Chondrocyte (in vitro differentiated cells): ENCODE data around the gene CCNC. TPM values are rescaled to one million over a fixed set of nuclear protein-coding genes. Genes with fewer than 3 reads are reported as not detected.

Experiments
- DNase-seq: peaks from one replicate; pipeline ENCODE4 v3.0.0; 2021; ENCODE audit warnings: mixed read lengths, low spot score
- H3K27ac Mint-ChIP-seq: one replicate; pipeline ENCODE4 v1.8.0; 2021; ENCODE audit warnings: mild to moderate bottlenecking, moderate library complexity, mixed read lengths; ENCODE audit not compliant: unreplicated experiment
- H3K27me3 Mint-ChIP-seq: 2 replicates; pipeline ENCODE4 v1.8.0; 2021; ENCODE audit warnings: low read depth, mixed read lengths
- H3K36me3 Mint-ChIP-seq: 2 replicates; pipeline ENCODE4 v1.8.0; 2021; ENCODE audit warnings: low read depth, mixed read lengths
- H3K4me1 Mint-ChIP-seq: 2 replicates; pipeline ENCODE4 v1.8.0; 2021; ENCODE audit warnings: low read depth, mild to moderate bottlenecking, mixed read lengths
- H3K4me3 Mint-ChIP-seq: one replicate; pipeline ENCODE4 v1.8.0; 2021; ENCODE audit warnings: mild to moderate bottlenecking, moderate library complexity, mixed read lengths; ENCODE audit not compliant: unreplicated experiment
- H3K9me3 Mint-ChIP-seq: 2 replicates; pipeline ENCODE4 v1.8.0; 2021; ENCODE audit warnings: low read depth, mixed read lengths
- long read RNA-seq: library from polyadenylated mRNA; stranded (forward); transcript quantifications from one replicate; pipeline ENCODE4 v2.0.0, GENCODE V29; 2021
- total RNA-seq: library from RNA; stranded (reverse); gene quantifications from 3 replicates; pipeline ENCODE4 v1.2.1, GENCODE V29; 2021
- TF ChIP-seq, protein P1 (sequence below): fragments of 200-600 bp; sonication (generic); IDR thresholded peaks from 2 replicates; pipeline ENCODE4 v1.5.0; 2021; ENCODE audit warnings: antibody characterized with exemption, mild to moderate bottlenecking, moderate library complexity

CCNC gene, protein sequence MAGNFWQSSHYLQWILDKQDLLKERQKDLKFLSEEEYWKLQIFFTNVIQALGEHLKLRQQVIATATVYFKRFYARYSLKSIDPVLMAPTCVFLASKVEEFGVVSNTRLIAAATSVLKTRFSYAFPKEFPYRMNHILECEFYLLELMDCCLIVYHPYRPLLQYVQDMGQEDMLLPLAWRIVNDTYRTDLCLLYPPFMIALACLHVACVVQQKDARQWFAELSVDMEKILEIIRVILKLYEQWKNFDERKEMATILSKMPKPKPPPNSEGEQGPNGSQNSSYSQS
- 35.0 to 45.0 TPM (median 35.5 TPM) in 3 replicates for total RNA-seq
- long read RNA-seq, transcript CCNC-210 (12 exons, 2,473 nt) = major isoform, 44 of 57 reads
- long read RNA-seq, partial matches to known transcripts = 2 of 57 reads
- long read RNA-seq, other reads (novel, unspliced or antisense) = 6 of 57 reads

GRCh38 chr6:99568103-99568933, at the start of gene CCNC:
CCNC (minus strand) TSS chr6:99568660; CDS start chr6:99568527, 133 bp downstream.
- peak within 1 kb of the TSS; percentile 98 for H3K4me3 Mint-ChIP-seq
- peaks cover 2% of the 10 kb centered on the region for H3K9me3 Mint-ChIP-seq
- TF ChIP-seq, protein P1, sequence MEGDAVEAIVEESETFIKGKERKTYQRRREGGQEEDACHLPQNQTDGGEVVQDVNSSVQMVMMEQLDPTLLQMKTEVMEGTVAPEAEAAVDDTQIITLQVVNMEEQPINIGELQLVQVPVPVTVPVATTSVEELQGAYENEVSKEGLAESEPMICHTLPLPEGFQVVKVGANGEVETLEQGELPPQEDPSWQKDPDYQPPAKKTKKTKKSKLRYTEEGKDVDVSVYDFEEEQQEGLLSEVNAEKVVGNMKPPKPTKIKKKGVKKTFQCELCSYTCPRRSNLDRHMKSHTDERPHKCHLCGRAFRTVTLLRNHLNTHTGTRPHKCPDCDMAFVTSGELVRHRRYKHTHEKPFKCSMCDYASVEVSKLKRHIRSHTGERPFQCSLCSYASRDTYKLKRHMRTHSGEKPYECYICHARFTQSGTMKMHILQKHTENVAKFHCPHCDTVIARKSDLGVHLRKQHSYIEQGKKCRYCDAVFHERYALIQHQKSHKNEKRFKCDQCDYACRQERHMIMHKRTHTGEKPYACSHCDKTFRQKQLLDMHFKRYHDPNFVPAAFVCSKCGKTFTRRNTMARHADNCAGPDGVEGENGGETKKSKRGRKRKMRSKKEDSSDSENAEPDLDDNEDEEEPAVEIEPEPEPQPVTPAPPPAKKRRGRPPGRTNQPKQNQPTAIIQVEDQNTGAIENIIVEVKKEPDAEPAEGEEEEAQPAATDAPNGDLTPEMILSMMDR = peak; percentile 17
- peak; percentile 99 for DNase-seq
- H3K4me1 Mint-ChIP-seq = peaks cover 28% of the 10 kb centered on the region
- H3K27me3 Mint-ChIP-seq = no peaks in the 10 kb centered on the region
- peak within 1 kb of the TSS; percentile 97 for H3K27ac Mint-ChIP-seq
- H3K36me3 Mint-ChIP-seq = peaks cover 5% of the 10 kb centered on the region

GRCh38 chr6:99617131-99617530, 48.7 kb upstream of the CCNC start:
- TF ChIP-seq, protein P1 = no peak
- no peak overlapping the region for H3K4me3 Mint-ChIP-seq
- no peak overlapping the region for H3K27ac Mint-ChIP-seq

GRCh38 chr6:99614430-99615186, 46.1 kb upstream of the CCNC start:
- TF ChIP-seq, protein P1 = peak; percentile 14
- peak; percentile 89 for DNase-seq
- H3K4me1 Mint-ChIP-seq = peaks cover 9% of the 10 kb centered on the region
- no peak overlapping the region for H3K27ac Mint-ChIP-seq
- peaks cover 3% of the 10 kb centered on the region for H3K9me3 Mint-ChIP-seq
- peaks cover 5% of the 10 kb centered on the region for H3K36me3 Mint-ChIP-seq
- peak overlapping the region; percentile 60 for H3K4me3 Mint-ChIP-seq
- H3K27me3 Mint-ChIP-seq = peaks cover 80% of the 10 kb centered on the region

More at GRCh38 chr6:99617131-99617530, 48.7 kb upstream of the CCNC start:
- H3K9me3 Mint-ChIP-seq = peaks cover 3% of the 10 kb centered on the region
- DNase-seq = no peak
- H3K36me3 Mint-ChIP-seq = peaks cover 5% of the 10 kb centered on the region
- peaks cover 78% of the 10 kb centered on the region for H3K27me3 Mint-ChIP-seq
- H3K4me1 Mint-ChIP-seq = peaks cover 9% of the 10 kb centered on the region

DNA sequence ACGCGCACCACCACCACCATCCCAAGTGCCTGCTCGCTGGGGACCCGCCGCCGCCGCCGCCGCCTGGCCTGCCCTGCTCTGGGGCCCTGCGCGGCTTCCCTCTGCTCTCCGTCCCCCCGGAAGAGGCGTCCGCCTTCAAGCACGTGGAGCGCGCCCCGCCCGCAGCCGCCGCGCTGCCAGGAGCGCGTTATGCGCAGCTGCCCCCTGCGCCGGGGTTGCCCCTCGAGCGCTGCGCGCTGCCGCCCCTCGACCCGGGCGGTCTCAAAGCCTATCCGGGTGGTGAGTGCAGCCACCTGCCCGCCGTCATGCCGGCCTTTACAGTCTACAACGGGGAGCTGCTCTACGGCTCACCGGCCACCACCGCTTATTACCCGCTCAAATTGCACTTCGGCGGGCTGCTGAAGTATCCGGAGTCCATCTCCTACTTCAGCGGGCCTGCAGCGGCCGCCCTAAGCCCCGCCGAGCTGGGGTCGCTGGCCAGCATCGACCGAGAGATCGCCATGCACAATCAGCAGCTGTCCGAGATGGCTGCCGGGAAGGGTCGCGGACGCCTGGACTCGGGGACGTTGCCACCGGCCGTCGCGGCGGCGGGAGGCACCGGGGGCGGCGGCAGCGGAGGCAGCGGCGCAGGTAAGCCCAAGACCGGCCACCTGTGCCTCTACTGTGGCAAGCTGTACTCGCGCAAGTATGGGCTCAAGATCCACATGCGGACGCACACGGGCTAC, 45.4 kb upstream of the CCNC start:
- peaks cover 7% of the 10 kb centered on the region for H3K36me3 Mint-ChIP-seq

More for the DNA sequence above, 45.4 kb upstream of the CCNC start:
- Mint-ChIP-seq H3K4me1 (peaks cover 9% of the 10 kb centered on the region), H3K4me3 (peak overlapping the region; percentile 60), H3K27me3 (peaks cover 79% of the 10 kb centered on the region), H3K9me3 (peaks cover 3% of the 10 kb centered on the region), H3K27ac (no peak overlapping the region)
- TF ChIP-seq, protein P1 = peak; percentile 53
- no peak for DNase-seq
